Medulla oblongata (tissue), 1 donor: ENCODE measurements around the gene SDF4.

Experiments
- DNase-seq: peaks from one replicate; pipeline ENCODE4 v3.0.0-alpha.2; 2015; ENCODE audit errors: extremely low spot score

SDF4 gene

GRCh38 chr1:1228596-1229321 is 3.0 kb downstream of the SDF4 start:
- DNase-seq = no peak

GRCh38 chr1:1228187-1228586 is 3.6 kb downstream of the SDF4 start:
- DNase-seq = no peak

GRCh38 chr1:1227386-1227785 is 4.4 kb downstream of the SDF4 start:
- no peak for DNase-seq

GRCh38 chr1:1226566-1227362 is 5.0 kb downstream of the SDF4 start:
- no peak for DNase-seq

DNA sequence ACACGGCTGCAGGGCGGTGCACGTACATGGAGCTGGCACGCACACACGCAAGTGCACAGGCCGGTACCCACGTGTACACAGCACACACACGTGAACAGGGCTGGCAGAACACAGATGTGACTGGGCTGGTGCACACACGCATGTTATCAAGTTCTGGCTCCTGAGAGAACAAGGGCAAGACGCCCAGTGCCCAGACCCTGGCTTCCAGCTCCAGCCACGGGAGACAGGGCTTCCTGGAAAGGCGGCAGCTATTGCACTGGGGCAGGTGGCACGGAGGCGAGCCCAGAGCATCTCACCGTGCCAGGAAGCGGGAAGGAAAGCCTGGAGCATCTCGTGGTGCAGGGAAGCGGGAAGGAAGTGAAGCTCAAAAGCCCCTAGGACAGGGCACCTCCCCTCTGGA is 5.9 kb downstream of the SDF4 start:
- no peak for DNase-seq

DNA sequence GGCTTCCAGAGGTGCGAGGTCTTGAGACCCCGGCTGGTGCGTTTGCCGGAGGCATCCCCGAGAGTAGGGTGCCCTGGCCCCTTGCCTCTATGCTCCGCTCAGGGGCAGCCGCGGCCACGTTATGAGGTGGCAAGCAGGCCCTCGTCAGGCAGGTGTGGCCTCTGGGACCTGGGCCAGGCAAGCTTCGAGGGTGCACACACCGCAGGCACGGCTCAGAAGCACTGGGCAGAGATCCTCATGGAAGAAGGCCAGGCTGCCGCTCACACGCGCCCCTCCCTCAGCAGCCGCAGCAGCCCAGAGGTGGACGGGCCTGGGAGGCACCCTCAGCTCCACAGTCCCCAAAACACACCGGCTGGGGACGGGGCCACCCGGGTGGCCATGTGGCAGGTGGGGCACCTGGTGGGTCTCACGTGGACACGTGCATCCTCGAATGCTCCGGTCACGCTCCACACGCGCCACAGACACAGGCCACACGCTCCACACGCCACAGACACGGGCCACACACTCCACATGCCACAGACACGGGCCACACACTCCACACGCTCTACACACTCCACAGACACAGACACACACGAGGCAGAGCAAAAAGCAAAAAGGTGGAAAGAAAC is 6.5 kb downstream of the SDF4 start:
- no peak for DNase-seq

- DNase-seq = no peak
Measured at GRCh38 chr1:1223891-1224290, 7.9 kb downstream of the SDF4 start.

- DNase-seq = no peak
Measured at GRCh38 chr1:1223321-1223720, 8.5 kb downstream of the SDF4 start.

- no peak for DNase-seq
Measured at GRCh38 chr1:1222575-1223225, 9.1 kb downstream of the SDF4 start.

GRCh38 chr1:1221887-1222574 is 9.8 kb downstream of the SDF4 start:
- no peak for DNase-seq

DNA sequence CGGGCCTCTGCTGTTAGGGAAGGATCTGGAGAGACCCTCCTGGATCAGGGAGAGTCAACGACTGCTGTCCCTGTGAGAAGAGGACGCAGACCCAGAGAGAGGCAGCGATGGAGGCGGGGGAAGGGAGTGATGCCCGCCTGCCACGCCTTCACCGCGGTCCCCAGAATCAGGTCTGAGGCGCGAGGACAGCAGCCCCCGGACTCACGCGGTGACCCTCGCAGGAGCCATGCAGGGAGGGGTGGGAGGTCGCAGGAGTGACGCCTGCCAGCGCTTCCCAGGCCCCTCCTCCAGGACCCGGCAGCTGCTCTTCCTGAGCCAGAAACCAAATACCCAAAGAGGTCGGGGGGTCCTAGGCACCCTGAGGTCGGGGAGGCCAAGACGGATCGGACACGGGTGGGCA is 11.6 kb downstream of the SDF4 start:
- DNase-seq = no peak

GRCh38 chr1:1219341-1219740 is 12.5 kb downstream of the SDF4 start:
- DNase-seq = no peak

DNA sequence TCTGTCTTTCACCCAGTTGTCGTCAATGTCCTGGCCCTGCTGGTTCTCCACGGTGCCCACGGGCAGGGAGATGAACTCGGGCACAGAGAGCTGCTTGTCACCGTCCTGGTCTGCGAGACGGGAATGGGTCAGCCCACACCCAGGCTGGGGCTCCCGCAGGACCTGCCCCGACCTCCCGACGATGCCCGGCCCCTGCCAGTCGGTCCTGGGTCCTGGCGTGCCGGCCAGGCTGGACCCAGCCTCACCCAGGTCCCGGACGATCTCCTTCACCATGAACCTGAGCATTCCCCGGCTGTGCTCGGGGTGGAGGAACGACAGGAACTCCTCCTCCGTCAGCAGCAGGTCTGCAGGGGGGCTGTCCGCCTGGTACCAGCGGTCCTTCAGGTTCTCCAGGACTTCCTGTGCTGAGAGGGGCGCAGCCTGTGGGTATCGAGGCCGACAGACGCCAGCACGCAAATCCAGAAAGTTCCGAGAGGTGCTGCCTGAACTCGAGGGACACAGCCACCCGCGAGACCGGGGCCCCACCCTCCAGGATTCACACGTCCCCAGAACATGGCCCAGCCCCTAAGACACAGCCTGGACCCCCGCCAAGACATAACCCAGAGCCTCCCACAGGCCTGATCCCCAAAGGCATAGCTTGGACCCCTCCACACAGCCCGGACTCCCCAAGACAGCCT is 13.1 kb downstream of the SDF4 start:
- DNase-seq = no peak

DNA sequence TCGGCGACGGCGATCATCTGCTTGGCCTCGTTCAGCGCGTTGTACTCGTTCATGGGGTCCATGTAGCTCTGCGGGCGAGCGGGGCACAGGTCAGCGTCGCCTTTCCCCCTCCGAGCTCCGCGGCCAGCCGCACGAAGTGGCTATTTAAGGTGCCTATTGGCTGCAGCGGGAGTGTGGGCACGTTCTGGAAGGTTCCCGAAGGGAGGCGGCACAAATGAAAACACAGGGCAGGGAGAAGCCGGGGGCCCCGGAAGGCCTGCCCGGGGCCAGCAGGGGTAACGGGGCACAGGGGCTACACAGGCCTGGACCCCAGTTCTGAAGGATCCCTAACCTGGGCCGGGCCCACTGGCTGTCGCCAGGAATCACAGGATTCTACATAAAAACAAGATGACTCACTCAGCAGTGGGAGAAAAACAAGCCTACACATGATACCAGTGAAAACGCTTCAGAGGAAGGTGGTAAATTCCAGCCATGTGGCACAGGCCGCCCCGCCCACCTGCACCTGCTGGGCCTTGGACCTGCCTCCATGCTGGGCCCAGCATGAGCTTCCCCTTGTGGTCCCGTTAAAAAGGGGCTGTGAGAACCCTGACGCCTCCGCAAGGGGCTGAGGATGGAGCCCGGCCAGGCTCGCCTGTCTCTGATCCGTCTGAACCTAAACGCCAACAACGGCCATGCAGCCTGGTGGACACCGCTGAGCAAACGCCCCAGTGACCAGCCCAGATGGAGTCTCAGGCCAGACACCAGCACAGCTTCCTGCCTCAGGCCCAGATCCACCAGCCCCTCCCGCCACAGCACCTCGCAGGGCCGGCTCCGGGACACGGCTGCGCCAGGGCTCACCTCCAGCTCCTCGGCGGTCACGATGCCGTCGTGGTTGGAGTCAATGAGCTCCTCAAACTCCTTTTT is 13.9 kb downstream of the SDF4 start:
- DNase-seq = no peak

DNA sequence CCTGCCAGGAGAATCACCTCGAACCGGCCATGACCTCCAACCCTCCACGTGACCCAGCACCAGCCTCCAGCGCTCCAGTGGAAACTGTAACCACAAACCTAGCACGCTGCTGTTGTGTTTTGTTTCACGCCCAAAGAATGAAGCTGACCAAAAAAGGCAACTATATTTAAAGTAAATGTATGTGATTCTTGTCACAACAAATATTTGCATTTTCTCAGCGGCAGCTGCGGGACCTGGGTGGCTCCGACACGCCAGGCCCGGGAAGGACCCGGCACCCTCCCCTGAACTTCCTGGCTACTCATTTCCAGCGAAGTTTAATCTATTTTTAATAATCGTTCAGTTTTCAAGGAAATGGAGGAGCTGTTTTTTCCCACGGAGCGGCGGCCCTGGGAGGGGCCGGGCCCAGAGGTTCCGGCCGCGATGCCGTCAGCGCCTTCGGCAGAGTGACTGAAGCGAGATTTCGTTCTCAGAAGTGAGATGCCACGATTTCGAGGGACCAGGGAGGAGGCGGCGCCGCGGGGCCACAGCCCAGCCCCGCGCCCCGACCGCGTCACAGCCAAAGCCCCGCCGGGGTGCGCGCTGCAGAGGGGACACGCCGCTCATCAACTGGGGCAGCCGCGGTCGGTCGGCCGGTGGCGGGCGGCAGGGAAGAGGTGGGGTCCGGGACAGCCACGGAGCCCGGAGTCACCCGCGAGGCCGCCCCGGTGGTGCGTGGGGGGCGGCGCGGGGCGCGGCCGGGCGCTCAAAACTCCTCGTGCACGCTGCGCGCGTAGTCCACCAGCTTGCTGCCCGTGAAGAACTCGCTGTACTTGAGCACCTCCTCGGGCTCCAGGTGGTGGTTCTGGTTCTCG is 14.8 kb downstream of the SDF4 start:
- no peak for DNase-seq

DNA sequence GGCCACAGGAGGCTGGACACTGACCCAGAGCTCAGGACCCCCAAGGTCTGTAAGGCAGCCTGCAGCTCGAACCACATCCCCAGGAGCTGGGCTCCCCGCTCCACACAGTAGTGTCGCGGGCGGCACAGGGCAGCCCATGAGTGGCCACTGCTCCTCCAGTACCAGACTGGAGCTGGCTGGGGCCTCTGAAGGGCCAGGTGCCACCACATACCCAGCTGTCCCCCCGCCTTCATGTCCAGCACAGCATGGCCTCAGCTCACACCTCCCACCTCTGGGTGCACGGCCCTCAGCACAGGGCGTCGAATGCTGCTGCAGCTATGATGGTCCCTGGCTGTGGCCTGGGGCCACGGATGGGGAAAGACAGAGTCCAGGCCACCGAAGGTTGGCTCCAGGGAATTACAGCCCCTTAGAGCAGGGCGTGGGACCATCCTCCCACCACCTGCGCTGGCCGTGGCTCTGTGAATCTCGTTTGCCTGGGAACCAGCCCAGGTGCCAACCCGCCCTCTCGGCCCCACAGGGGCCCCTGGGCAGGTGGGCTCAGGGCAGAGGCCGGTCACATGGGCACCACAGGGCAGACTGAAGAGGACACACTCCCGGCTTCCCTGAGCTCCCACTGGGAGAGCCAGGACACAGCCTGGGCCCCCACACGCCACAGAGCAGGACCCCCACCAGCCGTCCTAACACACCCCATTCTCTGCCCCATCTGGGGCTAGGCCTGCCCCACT is 15.8 kb downstream of the SDF4 start:
- DNase-seq = no peak

DNA sequence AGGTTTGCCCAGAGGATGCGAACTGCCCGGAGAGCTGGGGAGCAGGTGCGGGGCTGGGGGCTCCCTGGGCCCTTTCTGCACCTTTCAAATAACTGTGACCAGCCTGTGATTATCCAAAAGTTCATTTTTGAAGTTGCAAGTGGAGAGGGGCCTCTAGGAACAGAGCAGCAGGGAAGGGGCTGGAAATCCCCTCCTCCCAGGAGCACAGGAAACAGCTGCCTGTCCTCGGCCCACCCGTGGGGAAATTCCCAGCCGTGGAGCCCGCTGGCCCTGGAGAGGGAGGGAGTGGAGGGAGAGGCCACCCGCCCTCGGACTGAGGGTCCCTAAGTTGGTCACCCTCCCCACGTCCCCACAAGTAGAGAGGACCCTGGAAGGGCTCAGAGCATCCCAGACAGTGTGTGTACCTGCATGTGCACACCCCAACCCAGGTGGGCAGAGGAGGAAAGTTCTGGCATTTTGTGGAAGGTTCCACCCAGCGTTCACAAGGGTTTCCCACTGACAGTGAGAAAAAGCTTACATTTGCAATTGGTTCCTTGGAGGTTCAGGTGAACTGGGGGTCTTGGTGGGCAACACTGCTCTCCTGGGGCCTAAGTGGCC is 16.6 kb downstream of the SDF4 start:
- no peak for DNase-seq
